Measurements from ENCODE around the gene ABCC1. TPM values are rescaled to one million over a fixed set of nuclear protein-coding genes. Genes with fewer than 3 reads are reported as not detected.
A peak's percentile ranks its signal among the peaks of the same experiment; 100 is the strongest.

The ABCC1 gene
- total and polyA plus RNA-seq, 3 donors from 2014 or later: 54.7 to 90.6 (median 88.0) TPM

GRCh38 chr16:16090238-16090637 is 140.8 kb downstream of the ABCC1 start:
- no peaks in the 10 kb centered on the region for H3K9me3 ChIP-seq
- H3K36me3 ChIP-seq (ENCODE audit: low read depth, missing control alignments): no peaks in the 10 kb centered on the region
- DNase-seq: no peak
- TF ChIP-seq CTCF (IDR thresholded peaks at IDR 0.05) (no peak), POLR2A (IDR thresholded peaks at IDR 0.05) (no peak)
- no peak overlapping the region for H3K27ac ChIP-seq
- 93 to 96% methylated on average over 10 to 19 of the region's 19 CpGs for WGBS, 2 donors
- no peaks in the 10 kb centered on the region for H3K27me3 ChIP-seq
- peaks cover 30% of the 10 kb centered on the region for H3K4me1 ChIP-seq
- no peak overlapping the region for H3K4me3 ChIP-seq
- intact Hi-C loops (cut with DNase I; ENCODE audit: low total_unique reads): no loop called here

GRCh38 chr16:16092925-16093627 is 143.7 kb downstream of the ABCC1 start:
- Histone ChIP-seq H3K36me3 (ENCODE audit: low read depth, missing control alignments) (no peaks in the 10 kb centered on the region), H3K4me1 (peaks cover 42% of the 10 kb centered on the region), H3K27me3 (no peaks in the 10 kb centered on the region), H3K9me3 (no peaks in the 10 kb centered on the region), H3K4me3 (no peak overlapping the region), H3K27ac (peak overlapping the region; percentile 31 to 72)
- TF ChIP-seq POLR2A (IDR thresholded peaks at IDR 0.05): no peak
- no peak for TF ChIP-seq CTCF (IDR thresholded peaks at IDR 0.05)
- 41 to 44% methylated on average over 9 of the region's 9 CpGs for WGBS, 2 donors
- DNase-seq: peak; percentile 77
- intact Hi-C loops (cut with DNase I; ENCODE audit: low total_unique reads): no loop called here

- TF ChIP-seq CTCF (IDR thresholded peaks at IDR 0.05) (no peak), POLR2A (IDR thresholded peaks at IDR 0.05) (no peak)
- intact Hi-C loops (cut with DNase I; ENCODE audit: low total_unique reads): no loop called here
- no peaks in the 10 kb centered on the region for H3K27me3 ChIP-seq
- no peak for DNase-seq
- peaks cover 42% of the 10 kb centered on the region for H3K4me1 ChIP-seq
- H3K9me3 ChIP-seq: no peaks in the 10 kb centered on the region
- no peaks in the 10 kb centered on the region for H3K36me3 ChIP-seq (ENCODE audit: low read depth, missing control alignments)
- WGBS, 2 donors: 36 to 41% methylated on average over 11 of the region's 11 CpGs
- peak overlapping the region; percentile 31 to 72 for H3K27ac ChIP-seq
- H3K4me3 ChIP-seq: no peak overlapping the region
Measured at GRCh38 chr16:16093628-16094332, 144.4 kb downstream of the ABCC1 start.

GRCh38 chr16:16095646-16096045 is 146.2 kb downstream of the ABCC1 start:
- intact Hi-C loops (cut with DNase I; ENCODE audit: low total_unique reads): no loop called here
- Histone ChIP-seq H3K27ac (peak overlapping the region; percentile 72 to 84), H3K27me3 (no peaks in the 10 kb centered on the region), H3K9me3 (no peaks in the 10 kb centered on the region), H3K4me3 (no peak overlapping the region), H3K36me3 (ENCODE audit: low read depth, missing control alignments) (no peaks in the 10 kb centered on the region), H3K4me1 (peaks cover 42% of the 10 kb centered on the region)
- no peak for DNase-seq
- WGBS, 2 donors: 63 to 64% methylated on average over 8 of the region's 8 CpGs
- no peak for TF ChIP-seq POLR2A (IDR thresholded peaks at IDR 0.05)

- peak; percentile 78 for DNase-seq
- no peak for TF ChIP-seq CTCF (IDR thresholded peaks at IDR 0.05)
- TF ChIP-seq POLR2A (IDR thresholded peaks at IDR 0.05): no peak
- Histone ChIP-seq H3K27me3 (no peaks in the 10 kb centered on the region), H3K36me3 (ENCODE audit: low read depth, missing control alignments) (no peaks in the 10 kb centered on the region), H3K27ac (peak overlapping the region; percentile 72 to 84), H3K4me3 (no peak overlapping the region), H3K4me1 (peaks cover 42% of the 10 kb centered on the region), H3K9me3 (no peaks in the 10 kb centered on the region)
- WGBS, 2 donors: 27 to 51% methylated on average over 14 of the region's 14 CpGs
- intact Hi-C loops (cut with DNase I; ENCODE audit: low total_unique reads): no loop called here
Measured at GRCh38 chr16:16096121-16096857, 146.9 kb downstream of the ABCC1 start.
